ENCODE data around the gene CD177.
"Not testable (repeated sequence)": the region's sequence is repeated elsewhere in the genome, so short reads cannot be mapped to it uniquely, and the experiment has no call there.

CD177 gene

GRCh38 chr19:43332058-43332922 is 21.2 kb upstream of the CD177 start:
- no peak overlapping the region for H3K27ac ChIP-seq

GRCh38 chr19:43336508-43336907 is 17.0 kb upstream of the CD177 start:
- H3K4me1 ChIP-seq, H3K9ac ChIP-seq, H3K27me3 ChIP-seq, H4K20me1 ChIP-seq, H3K36me3 ChIP-seq, H3K27ac ChIP-seq, H3K4me3 ChIP-seq, H3K9me3 ChIP-seq, H3K4me2 ChIP-seq: not testable (repeated sequence)

More at GRCh38 chr19:43332058-43332922, 21.2 kb upstream of the CD177 start:
- Histone ChIP-seq H3K4me3 (no peak overlapping the region), H3K36me3 (no peaks in the 10 kb centered on the region), H4K20me1 (no peaks in the 10 kb centered on the region), H3K9ac (no peak overlapping the region), H3K4me2 (no peak overlapping the region), H3K4me1 (no peaks in the 10 kb centered on the region), H3K27me3 (no peaks in the 10 kb centered on the region), H3K9me3 (0 out of 2 replicates have a peak, but pooled peaks cover 5% of the 10 kb centered on the region)
- no peak for TF ChIP-seq Cebpa-rat (IDR thresholded peaks at IDR 0.05)

- H3K4me1 ChIP-seq = no peaks in the 10 kb centered on the region
- H3K4me3 ChIP-seq = no peak overlapping the region
- no peaks in the 10 kb centered on the region for H3K36me3 ChIP-seq
- no peaks in the 10 kb centered on the region for H4K20me1 ChIP-seq
- no peaks in the 10 kb centered on the region for H3K27me3 ChIP-seq
- H3K9ac ChIP-seq = no peak overlapping the region
- no peak overlapping the region for H3K4me2 ChIP-seq
- no peak for TF ChIP-seq Cebpa-rat (IDR thresholded peaks at IDR 0.05)
- H3K27ac ChIP-seq = no peak overlapping the region
- H3K9me3 ChIP-seq = no peaks in the 10 kb centered on the region
Measured at GRCh38 chr19:43337737-43338136, 15.7 kb upstream of the CD177 start.

- Histone ChIP-seq H3K36me3 (no peaks in the 10 kb centered on the region), H3K27ac (no peak overlapping the region), H3K9me3 (no peaks in the 10 kb centered on the region), H3K4me2 (no peak overlapping the region), H4K20me1 (no peaks in the 10 kb centered on the region), H3K4me1 (no peaks in the 10 kb centered on the region), H3K4me3 (no peak overlapping the region), H3K27me3 (no peaks in the 10 kb centered on the region), H3K9ac (no peak overlapping the region)
- TF ChIP-seq Cebpa-rat (IDR thresholded peaks at IDR 0.05) = no peak
Measured at GRCh38 chr19:43338530-43338929, 15.0 kb upstream of the CD177 start.

- H3K36me3 ChIP-seq, H3K4me1 ChIP-seq, H3K27ac ChIP-seq, H3K9me3 ChIP-seq, H3K9ac ChIP-seq, H4K20me1 ChIP-seq, H3K4me3 ChIP-seq, H3K27me3 ChIP-seq, H3K4me2 ChIP-seq: not testable (repeated sequence)
Measured at GRCh38 chr19:43339243-43339930, 14.1 kb upstream of the CD177 start.

- not testable (repeated sequence) for H3K36me3 ChIP-seq, H3K27ac ChIP-seq, H4K20me1 ChIP-seq, H3K9me3 ChIP-seq, H3K9ac ChIP-seq, H3K27me3 ChIP-seq, H3K4me2 ChIP-seq, H3K4me3 ChIP-seq, H3K4me1 ChIP-seq
Measured at GRCh38 chr19:43340101-43340500, 13.4 kb upstream of the CD177 start.

- not testable (repeated sequence) for H3K27me3 ChIP-seq, H3K9ac ChIP-seq, H3K4me3 ChIP-seq, H4K20me1 ChIP-seq, H3K4me2 ChIP-seq, H3K9me3 ChIP-seq, H3K36me3 ChIP-seq, H3K4me1 ChIP-seq, H3K27ac ChIP-seq
Measured at GRCh38 chr19:43341098-43341497, 12.4 kb upstream of the CD177 start.

- not testable (repeated sequence) for H3K27me3 ChIP-seq, H3K4me3 ChIP-seq, H3K4me2 ChIP-seq, H3K9me3 ChIP-seq, H3K36me3 ChIP-seq, H3K9ac ChIP-seq, H3K27ac ChIP-seq, H4K20me1 ChIP-seq
- peaks cover 13% of the 10 kb centered on the region for H3K4me1 ChIP-seq
Measured at GRCh38 chr19:43342104-43342503, 11.4 kb upstream of the CD177 start.

- not testable (repeated sequence) for H3K9ac ChIP-seq, H3K27ac ChIP-seq
Measured at GRCh38 chr19:43344347-43344925, 9.1 kb upstream of the CD177 start.

GRCh38 chr19:43349813-43350212 is 3.7 kb upstream of the CD177 start:
- H3K36me3 ChIP-seq, H3K27me3 ChIP-seq, H4K20me1 ChIP-seq, H3K4me2 ChIP-seq, H3K9ac ChIP-seq, H3K4me3 ChIP-seq, H3K27ac ChIP-seq: not testable (repeated sequence)
- peaks cover 13% of the 10 kb centered on the region for H3K4me1 ChIP-seq
- H3K9me3 ChIP-seq = peaks cover 14% of the 10 kb centered on the region

More at GRCh38 chr19:43344347-43344925, 9.1 kb upstream of the CD177 start:
- Histone ChIP-seq H3K4me1 (peaks cover 13% of the 10 kb centered on the region), H3K9me3 (peaks cover 14% of the 10 kb centered on the region)
- not testable (repeated sequence) for H3K4me3 ChIP-seq, H4K20me1 ChIP-seq, H3K27me3 ChIP-seq, H3K36me3 ChIP-seq, H3K4me2 ChIP-seq
